ENCODE data around the gene CATSPERE. TPM values are rescaled to one million over a fixed set of nuclear protein-coding genes. Genes with fewer than 3 reads are reported as not detected.
"Not testable (repeated sequence)": the region's sequence is repeated elsewhere in the genome, so short reads cannot be mapped to it uniquely, and the experiment has no call there.

The CATSPERE gene
- total RNA-seq, 1 experiment from 2014 or later, result not detected

- no peak for DNase-seq (ENCODE audit: low spot score)
Observed at GRCh38 chr1:244545511-244545910, 84.4 kb downstream of the CATSPERE start.

- no peak for DNase-seq (ENCODE audit: low spot score)
Observed at GRCh38 chr1:244548558-244549115, 87.6 kb downstream of the CATSPERE start.

- DNase-seq (ENCODE audit: low spot score), result no peak
Observed at GRCh38 chr1:244552336-244552735, 91.3 kb downstream of the CATSPERE start.

GRCh38 chr1:244556263-244556662 lies 95.2 kb downstream of the CATSPERE start:
- no peak for DNase-seq (ENCODE audit: low spot score)

- no peak for DNase-seq (ENCODE audit: low spot score)
Observed at GRCh38 chr1:244557565-244557964, 96.5 kb downstream of the CATSPERE start.

- no peak for DNase-seq (ENCODE audit: low spot score)
Observed at GRCh38 chr1:244559561-244559960, 98.5 kb downstream of the CATSPERE start.

- not testable (repeated sequence) for DNase-seq (ENCODE audit: low spot score)
Observed at GRCh38 chr1:244562877-244563276, 101.8 kb downstream of the CATSPERE start.

GRCh38 chr1:244573768-244574167 lies 112.7 kb downstream of the CATSPERE start:
- DNase-seq (ENCODE audit: low spot score), result no peak

- no peak for DNase-seq (ENCODE audit: low spot score)
Observed at GRCh38 chr1:244576259-244576892, 115.3 kb downstream of the CATSPERE start.

GRCh38 chr1:244578205-244578604 lies 117.1 kb downstream of the CATSPERE start:
- DNase-seq (ENCODE audit: low spot score), result not testable (repeated sequence)

- no peak for DNase-seq (ENCODE audit: low spot score)
Observed at GRCh38 chr1:244583358-244583982, 122.4 kb downstream of the CATSPERE start.

- DNase-seq (ENCODE audit: low spot score), result no peak
Observed at GRCh38 chr1:244585867-244586266, 124.8 kb downstream of the CATSPERE start.

GRCh38 chr1:244590670-244591069 lies 129.6 kb downstream of the CATSPERE start:
- DNase-seq (ENCODE audit: low spot score), result no peak

- DNase-seq (ENCODE audit: low spot score), result no peak
Observed at GRCh38 chr1:244598611-244599010, 137.5 kb downstream of the CATSPERE start.

GRCh38 chr1:244599937-244600350 lies 138.9 kb downstream of the CATSPERE start:
- peak; percentile 83 for DNase-seq (ENCODE audit: low spot score)

- DNase-seq (ENCODE audit: low spot score), result no peak
Observed at GRCh38 chr1:244601336-244601735, 140.3 kb downstream of the CATSPERE start.

- DNase-seq (ENCODE audit: low spot score), result no peak
Observed at GRCh38 chr1:244603498-244603897, 142.4 kb downstream of the CATSPERE start.

- DNase-seq (ENCODE audit: low spot score), result no peak
Observed at GRCh38 chr1:244605835-244606370, 144.8 kb downstream of the CATSPERE start.

- no peak for DNase-seq (ENCODE audit: low spot score)
Observed at GRCh38 chr1:244614113-244614836, 153.2 kb downstream of the CATSPERE start.

GRCh38 chr1:244614879-244615278 lies 153.8 kb downstream of the CATSPERE start:
- no peak for DNase-seq (ENCODE audit: low spot score)

- DNase-seq (ENCODE audit: low spot score), result no peak
Observed at GRCh38 chr1:244615301-244615700, 154.2 kb downstream of the CATSPERE start.

- DNase-seq (ENCODE audit: low spot score), result no peak
Observed at GRCh38 chr1:244626709-244627108, 165.6 kb downstream of the CATSPERE start.
